HEK293 (cell line): ENCODE results near the gene SELPLG.

Source experiments
- CTCF ChIP-seq: fragments of 450-650 bp; formaldehyde crosslinking; IDR thresholded peaks from 2 replicates; pipeline ENCODE4 v1.5.1; 2016; ENCODE audit warnings: missing biosample characterization, missing genetic modification characterization
- KLF8 ChIP-seq: fragments of 450-650 bp; formaldehyde crosslinking; IDR thresholded peaks from 2 replicates; pipeline ENCODE4 v1.5.1; 2016; ENCODE audit warnings: missing biosample characterization, missing genetic modification characterization
- OVOL3 ChIP-seq: fragments of 450-650 bp; formaldehyde crosslinking; IDR thresholded peaks from 2 replicates; pipeline ENCODE4 v1.5.1; 2016; ENCODE audit warnings: missing biosample characterization, missing genetic modification characterization
- ZBTB26 ChIP-seq: fragments of 450-650 bp; formaldehyde crosslinking; optimal IDR thresholded peaks from 2 replicates; pipeline ENCODE3; 2016; ENCODE audit warnings: missing biosample characterization, mild to moderate bottlenecking, missing genetic modification characterization
- ZNF140 ChIP-seq: fragments of 450-650 bp; formaldehyde crosslinking; IDR thresholded peaks from 2 replicates; pipeline ENCODE4 v1.5.1; 2016; ENCODE audit warnings: missing biosample characterization, missing genetic modification characterization
- ZNF341 ChIP-seq: fragments of 450-650 bp; formaldehyde crosslinking; IDR thresholded peaks from 2 replicates; pipeline ENCODE4; 2016; ENCODE audit warnings: low read depth, missing biosample characterization, missing genetic modification characterization
- ZNF548 ChIP-seq: fragments of 450-650 bp; formaldehyde crosslinking; IDR thresholded peaks from 2 replicates; pipeline ENCODE4 v1.5.1; 2016; ENCODE audit warnings: missing biosample characterization, missing genetic modification characterization
- ZNF629 ChIP-seq: fragments of 450-650 bp; formaldehyde crosslinking; IDR thresholded peaks from 2 replicates; pipeline ENCODE4 v1.5.1; 2017; ENCODE audit warnings: missing biosample characterization, missing genetic modification characterization
- ZNF645 ChIP-seq: fragments of 450-650 bp; formaldehyde crosslinking; IDR thresholded peaks from 2 replicates; pipeline ENCODE4; 2016; ENCODE audit warnings: missing biosample characterization, missing genetic modification characterization
- ZNF707 ChIP-seq: fragments of 450-650 bp; formaldehyde crosslinking; IDR thresholded peaks from 2 replicates; pipeline ENCODE4 v1.5.1; 2016; ENCODE audit warnings: missing biosample characterization, missing genetic modification characterization
- ZNF777 ChIP-seq: fragments of 450-650 bp; formaldehyde crosslinking; IDR thresholded peaks from 2 replicates; pipeline ENCODE4 v1.5.1; 2017; ENCODE audit warnings: missing biosample characterization, missing genetic modification characterization, borderline replicate concordance
- ZNF785 ChIP-seq: fragments of 450-650 bp; formaldehyde crosslinking; IDR thresholded peaks from 2 replicates; pipeline ENCODE4 v1.5.1; 2016; ENCODE audit warnings: missing biosample characterization, missing genetic modification characterization
- ZNF791 ChIP-seq: fragments of 450-650 bp; formaldehyde crosslinking; IDR thresholded peaks from 2 replicates; pipeline ENCODE4 v1.5.1; 2016; ENCODE audit warnings: missing biosample characterization, missing genetic modification characterization
- ZSCAN30 ChIP-seq: fragments of 450-650 bp; IDR thresholded peaks from 2 replicates; pipeline ENCODE4 v1.5.1; 2018; ENCODE audit warnings: missing biosample characterization, mild to moderate bottlenecking, missing genetic modification characterization, moderate library complexity

- no peak for TF ChIP-seq CTCF (tag by site-specific recombination)
- no peak for TF ChIP-seq ZNF785 (tag by site-specific recombination)
- no peak for TF ChIP-seq ZNF791
- TF ChIP-seq ZNF645 (tag by site-specific recombination) = no peak
- TF ChIP-seq OVOL3 (tag by site-specific recombination) = no peak
- no peak for TF ChIP-seq ZNF629
- TF ChIP-seq ZNF140 (tag by site-specific recombination) = no peak
- no peak for TF ChIP-seq ZNF548
- TF ChIP-seq KLF8 = no peak
- TF ChIP-seq ZNF707 (tag by site-specific recombination) = no peak
- TF ChIP-seq ZSCAN30 (tag by site-specific recombination) = no peak
- TF ChIP-seq ZBTB26 = no peak
- TF ChIP-seq ZNF777 (tag by site-specific recombination) = no peak
- TF ChIP-seq ZNF341 (tag by site-specific recombination) = no peak
Measured at GRCh38 chr12:108589840-108590229, 43.9 kb downstream of the SELPLG start.
